HepG2 (cell line): ENCODE data around the gene LCN2. TPM values are rescaled to one million over a fixed set of nuclear protein-coding genes. Genes with fewer than 3 reads are reported as not detected.
A peak's percentile ranks its signal among the peaks of the same experiment; 100 is the strongest.

Experiments
- BCL6 ChIP-seq: IDR thresholded peaks from 2 replicates; pipeline ENCODE4 v1.6.1; 2016; ENCODE audit warnings: missing genetic modification reagents, missing compliant biosample characterization
- BORCS8-MEF2B ChIP-seq: sonication (generic); formaldehyde crosslinking; IDR thresholded peaks from 2 replicates; pipeline ENCODE4 v1.8.0; 2022; ENCODE audit warnings: mild to moderate bottlenecking, missing genetic modification reagents
- HNF1B ChIP-seq: sonication (generic); formaldehyde crosslinking; IDR thresholded peaks from 2 replicates; pipeline ENCODE4 v1.5.1; 2020; ENCODE audit warnings: mild to moderate bottlenecking, moderate library complexity, missing genetic modification reagents
- STAT6 ChIP-seq: sonication (generic); formaldehyde crosslinking; IDR thresholded peaks from 2 replicates; pipeline ENCODE4 v1.4.0; 2020; ENCODE audit warnings: missing genetic modification reagents, mild to moderate bottlenecking, borderline replicate concordance
- ZNF235 ChIP-seq: sonication (generic); formaldehyde crosslinking; IDR thresholded peaks from 2 replicates; pipeline ENCODE4 v1.8.1; 2023; ENCODE audit warnings: mild to moderate bottlenecking, missing genetic modification reagents, borderline replicate concordance
- ZNF335 ChIP-seq: sonication (generic); formaldehyde crosslinking; IDR thresholded peaks from 2 replicates; pipeline ENCODE4 v1.4.0; 2020; ENCODE audit warnings: missing genetic modification reagents
- ZNF564 ChIP-seq: sonication (generic); formaldehyde crosslinking; IDR thresholded peaks from 2 replicates; pipeline ENCODE4 v1.8.1; 2023; ENCODE audit warnings: mild to moderate bottlenecking, missing genetic modification reagents
- ZNF709 ChIP-seq: sonication (generic); formaldehyde crosslinking; IDR thresholded peaks from 2 replicates; pipeline ENCODE4 v1.5.0; 2020; ENCODE audit warnings: mild to moderate bottlenecking, missing genetic modification reagents
- polyA plus RNA-seq, 8 experiments: library from polyadenylated mRNA; depleted of rRNA in 3 of 8; stranded (reverse) in 7 of 8; unstranded in 1 of 8; fragments of >200 nt; fragmentation: Illumina TruSeq in 4 of 8; extraction: Trizol in 4 of 8; gene quantifications; 2 replicates each; pipeline versions ENCODE4 v1.2.1 to v1.2.3, GENCODE V29; 2011 to 2016; ENCODE audit warnings: low read depth in 4 of 8, missing spikeins in 1 of 8, mixed read lengths in 1 of 8; ENCODE audit not compliant: insufficient read depth in 1 of 8
- total RNA-seq, 5 experiments: library from RNA; depleted of rRNA; stranded (reverse); fragments of >200 nt; fragmentation: Illumina TruSeq; extraction: Trizol; gene quantifications; 2 replicates each; pipeline ENCODE4 v1.2.3, GENCODE V29; 2016; ENCODE audit warnings: low read depth in 1 of 5
- TF ChIP-seq, protein P1 (sequence below): sonication (generic); formaldehyde crosslinking; conservative IDR thresholded peaks from 2 replicates; pipeline ENCODE4 v1.4.0; 2020; ENCODE audit warnings: mild to moderate bottlenecking, missing genetic modification reagents, moderate library complexity
- TF ChIP-seq, protein P2 (sequence below): sonication (generic); formaldehyde crosslinking; IDR thresholded peaks from 2 replicates; pipeline ENCODE4 v1.5.1; 2020; ENCODE audit warnings: mild to moderate bottlenecking, missing genetic modification reagents, moderate library complexity
- TF ChIP-seq, protein P3 (sequence below): IDR thresholded peaks from 2 replicates; pipeline ENCODE4 v1.6.1; 2016; ENCODE audit warnings: low read depth, borderline replicate concordance
- TF ChIP-seq, protein P4 (sequence below): sonication (generic); formaldehyde crosslinking; IDR thresholded peaks from 2 replicates; pipeline ENCODE4 v1.4.0; 2020; ENCODE audit warnings: missing genetic modification reagents; ENCODE audit errors: not compliant biosample characterization
- TF ChIP-seq, protein P5 (sequence below): sonication (generic); formaldehyde crosslinking; IDR thresholded peaks from 2 replicates; pipeline ENCODE4 v1.4.0; 2020; ENCODE audit warnings: missing genetic modification reagents, borderline replicate concordance

The LCN2 gene
- total and polyA plus RNA-seq, 2 of the 13 experiments (the other 11 are each of a cell fraction or from before 2014, with no cell fraction given) = 0.38 to 1.4 TPM

GRCh38 chr9:128159784-128160602, 10.7 kb downstream of the LCN2 start, which contains the start of gene BBLN (continued):
- TF ChIP-seq HNF1B (CRISPR knock-in tag) (peak; percentile 21; the same call in 1 of the 2 replicates), ZNF335 (peak; percentile 89; the same call in 1 of the 2 replicates), BCL6 (CRISPR knock-in tag) (0 out of 2 replicates have a peak, but pooled peaks have one; percentile 11), STAT6 (CRISPR knock-in tag) (no peak), BORCS8-MEF2B (CRISPR knock-in tag) (peak; percentile 48; the same call in 1 of the 2 replicates), ZNF709 (peak; percentile 83), ZNF235 (no peak), ZNF564 (CRISPR knock-in tag) (no peak)
- TF ChIP-seq, protein P1, sequence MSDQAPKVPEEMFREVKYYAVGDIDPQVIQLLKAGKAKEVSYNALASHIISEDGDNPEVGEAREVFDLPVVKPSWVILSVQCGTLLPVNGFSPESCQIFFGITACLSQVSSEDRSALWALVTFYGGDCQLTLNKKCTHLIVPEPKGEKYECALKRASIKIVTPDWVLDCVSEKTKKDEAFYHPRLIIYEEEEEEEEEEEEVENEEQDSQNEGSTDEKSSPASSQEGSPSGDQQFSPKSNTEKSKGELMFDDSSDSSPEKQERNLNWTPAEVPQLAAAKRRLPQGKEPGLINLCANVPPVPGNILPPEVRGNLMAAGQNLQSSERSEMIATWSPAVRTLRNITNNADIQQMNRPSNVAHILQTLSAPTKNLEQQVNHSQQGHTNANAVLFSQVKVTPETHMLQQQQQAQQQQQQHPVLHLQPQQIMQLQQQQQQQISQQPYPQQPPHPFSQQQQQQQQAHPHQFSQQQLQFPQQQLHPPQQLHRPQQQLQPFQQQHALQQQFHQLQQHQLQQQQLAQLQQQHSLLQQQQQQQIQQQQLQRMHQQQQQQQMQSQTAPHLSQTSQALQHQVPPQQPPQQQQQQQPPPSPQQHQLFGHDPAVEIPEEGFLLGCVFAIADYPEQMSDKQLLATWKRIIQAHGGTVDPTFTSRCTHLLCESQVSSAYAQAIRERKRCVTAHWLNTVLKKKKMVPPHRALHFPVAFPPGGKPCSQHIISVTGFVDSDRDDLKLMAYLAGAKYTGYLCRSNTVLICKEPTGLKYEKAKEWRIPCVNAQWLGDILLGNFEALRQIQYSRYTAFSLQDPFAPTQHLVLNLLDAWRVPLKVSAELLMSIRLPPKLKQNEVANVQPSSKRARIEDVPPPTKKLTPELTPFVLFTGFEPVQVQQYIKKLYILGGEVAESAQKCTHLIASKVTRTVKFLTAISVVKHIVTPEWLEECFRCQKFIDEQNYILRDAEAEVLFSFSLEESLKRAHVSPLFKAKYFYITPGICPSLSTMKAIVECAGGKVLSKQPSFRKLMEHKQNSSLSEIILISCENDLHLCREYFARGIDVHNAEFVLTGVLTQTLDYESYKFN (CRISPR knock-in tag) = 0 out of 2 replicates have a peak, but pooled peaks have one; percentile 12
- TF ChIP-seq, protein P2, sequence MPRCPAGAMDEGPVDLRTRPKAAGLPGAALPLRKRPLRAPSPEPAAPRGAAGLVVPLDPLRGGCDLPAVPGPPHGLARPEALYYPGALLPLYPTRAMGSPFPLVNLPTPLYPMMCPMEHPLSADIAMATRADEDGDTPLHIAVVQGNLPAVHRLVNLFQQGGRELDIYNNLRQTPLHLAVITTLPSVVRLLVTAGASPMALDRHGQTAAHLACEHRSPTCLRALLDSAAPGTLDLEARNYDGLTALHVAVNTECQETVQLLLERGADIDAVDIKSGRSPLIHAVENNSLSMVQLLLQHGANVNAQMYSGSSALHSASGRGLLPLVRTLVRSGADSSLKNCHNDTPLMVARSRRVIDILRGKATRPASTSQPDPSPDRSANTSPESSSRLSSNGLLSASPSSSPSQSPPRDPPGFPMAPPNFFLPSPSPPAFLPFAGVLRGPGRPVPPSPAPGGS = peak; percentile 33; the same call in 1 of the 2 replicates
- TF ChIP-seq, protein P3, sequence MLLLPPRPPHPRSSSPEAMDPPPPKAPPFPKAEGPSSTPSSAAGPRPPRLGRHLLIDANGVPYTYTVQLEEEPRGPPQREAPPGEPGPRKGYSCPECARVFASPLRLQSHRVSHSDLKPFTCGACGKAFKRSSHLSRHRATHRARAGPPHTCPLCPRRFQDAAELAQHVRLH (CRISPR knock-in tag) = peak; percentile 41; the same call in 1 of the 2 replicates
- TF ChIP-seq, protein P4, sequence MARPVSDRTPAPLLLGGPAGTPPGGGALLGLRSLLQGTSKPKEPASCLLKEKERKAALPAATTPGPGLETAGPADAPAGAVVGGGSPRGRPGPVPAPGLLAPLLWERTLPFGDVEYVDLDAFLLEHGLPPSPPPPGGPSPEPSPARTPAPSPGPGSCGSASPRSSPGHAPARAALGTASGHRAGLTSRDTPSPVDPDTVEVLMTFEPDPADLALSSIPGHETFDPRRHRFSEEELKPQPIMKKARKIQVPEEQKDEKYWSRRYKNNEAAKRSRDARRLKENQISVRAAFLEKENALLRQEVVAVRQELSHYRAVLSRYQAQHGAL (CRISPR knock-in tag) = no peak
- TF ChIP-seq, protein P5, sequence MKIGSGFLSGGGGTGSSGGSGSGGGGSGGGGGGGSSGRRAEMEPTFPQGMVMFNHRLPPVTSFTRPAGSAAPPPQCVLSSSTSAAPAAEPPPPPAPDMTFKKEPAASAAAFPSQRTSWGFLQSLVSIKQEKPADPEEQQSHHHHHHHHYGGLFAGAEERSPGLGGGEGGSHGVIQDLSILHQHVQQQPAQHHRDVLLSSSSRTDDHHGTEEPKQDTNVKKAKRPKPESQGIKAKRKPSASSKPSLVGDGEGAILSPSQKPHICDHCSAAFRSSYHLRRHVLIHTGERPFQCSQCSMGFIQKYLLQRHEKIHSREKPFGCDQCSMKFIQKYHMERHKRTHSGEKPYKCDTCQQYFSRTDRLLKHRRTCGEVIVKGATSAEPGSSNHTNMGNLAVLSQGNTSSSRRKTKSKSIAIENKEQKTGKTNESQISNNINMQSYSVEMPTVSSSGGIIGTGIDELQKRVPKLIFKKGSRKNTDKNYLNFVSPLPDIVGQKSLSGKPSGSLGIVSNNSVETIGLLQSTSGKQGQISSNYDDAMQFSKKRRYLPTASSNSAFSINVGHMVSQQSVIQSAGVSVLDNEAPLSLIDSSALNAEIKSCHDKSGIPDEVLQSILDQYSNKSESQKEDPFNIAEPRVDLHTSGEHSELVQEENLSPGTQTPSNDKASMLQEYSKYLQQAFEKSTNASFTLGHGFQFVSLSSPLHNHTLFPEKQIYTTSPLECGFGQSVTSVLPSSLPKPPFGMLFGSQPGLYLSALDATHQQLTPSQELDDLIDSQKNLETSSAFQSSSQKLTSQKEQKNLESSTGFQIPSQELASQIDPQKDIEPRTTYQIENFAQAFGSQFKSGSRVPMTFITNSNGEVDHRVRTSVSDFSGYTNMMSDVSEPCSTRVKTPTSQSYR = 0 out of 2 replicates have a peak, but pooled peaks have one; percentile 44
